ENCODE data around the gene DPPA4.

GRCh38 chr3:109339714-109340648, 2.6 kb upstream of the DPPA4 start:
- no peak for TF ChIP-seq POLR2A (IDR thresholded peaks at IDR 0.05; ENCODE audit: extremely low read depth, insufficient read length)
- TF ChIP-seq, protein P1, sequence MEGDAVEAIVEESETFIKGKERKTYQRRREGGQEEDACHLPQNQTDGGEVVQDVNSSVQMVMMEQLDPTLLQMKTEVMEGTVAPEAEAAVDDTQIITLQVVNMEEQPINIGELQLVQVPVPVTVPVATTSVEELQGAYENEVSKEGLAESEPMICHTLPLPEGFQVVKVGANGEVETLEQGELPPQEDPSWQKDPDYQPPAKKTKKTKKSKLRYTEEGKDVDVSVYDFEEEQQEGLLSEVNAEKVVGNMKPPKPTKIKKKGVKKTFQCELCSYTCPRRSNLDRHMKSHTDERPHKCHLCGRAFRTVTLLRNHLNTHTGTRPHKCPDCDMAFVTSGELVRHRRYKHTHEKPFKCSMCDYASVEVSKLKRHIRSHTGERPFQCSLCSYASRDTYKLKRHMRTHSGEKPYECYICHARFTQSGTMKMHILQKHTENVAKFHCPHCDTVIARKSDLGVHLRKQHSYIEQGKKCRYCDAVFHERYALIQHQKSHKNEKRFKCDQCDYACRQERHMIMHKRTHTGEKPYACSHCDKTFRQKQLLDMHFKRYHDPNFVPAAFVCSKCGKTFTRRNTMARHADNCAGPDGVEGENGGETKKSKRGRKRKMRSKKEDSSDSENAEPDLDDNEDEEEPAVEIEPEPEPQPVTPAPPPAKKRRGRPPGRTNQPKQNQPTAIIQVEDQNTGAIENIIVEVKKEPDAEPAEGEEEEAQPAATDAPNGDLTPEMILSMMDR (IDR thresholded peaks at IDR 0.05; ENCODE audit: low read depth, low read length) = no peak
- TF ChIP-seq MAX (IDR thresholded peaks at IDR 0.05; ENCODE audit: low read depth, low read length) = no peak

Data from NB4 (cell line).